HG03103 (cell line): ENCODE results near the gene CEND1.

Source experiments
- ATAC-seq: cut with Tn5 transposase; IDR thresholded peaks from one replicate; pipeline ENCODE4 v1.9.1; 2021; ENCODE audit warnings: low read depth; ENCODE audit not compliant: unreplicated experiment

The CEND1 gene

GRCh38 chr11:779955-780532 lies 9.8 kb downstream of the CEND1 start:
- ATAC-seq: no peak

GRCh38 chr11:778976-779954 lies 10.6 kb downstream of the CEND1 start:
- ATAC-seq: no peak

- peak; percentile 65 for ATAC-seq
These were observed 12.3 kb downstream of the CEND1 start, which contains the start of gene GATD1 for GRCh38 chr11:777288-778255. Gene GATD1 (minus strand): TSS chr11:777487. CDS start chr11:777462, 25 bp downstream.

- peak; percentile 26 for ATAC-seq
These were observed 13.2 kb downstream of the CEND1 start for GRCh38 chr11:776561-777287.

GRCh38 chr11:776263-776560 lies 13.7 kb downstream of the CEND1 start:
- ATAC-seq: no peak

- ATAC-seq: no peak
These were observed 14.9 kb downstream of the CEND1 start for GRCh38 chr11:774873-775592.

GRCh38 chr11:773830-774229 lies 16.1 kb downstream of the CEND1 start:
- ATAC-seq: no peak

GRCh38 chr11:773425-773824 lies 16.5 kb downstream of the CEND1 start:
- ATAC-seq: no peak

- ATAC-seq: no peak
These were observed 17.2 kb downstream of the CEND1 start for GRCh38 chr11:772429-773390.

GRCh38 chr11:771617-772204 lies 18.2 kb downstream of the CEND1 start:
- no peak for ATAC-seq

GRCh38 chr11:770642-771616 lies 19.0 kb downstream of the CEND1 start:
- no peak for ATAC-seq

- no peak for ATAC-seq
These were observed 19.8 kb downstream of the CEND1 start for GRCh38 chr11:769887-770641.

- no peak for ATAC-seq
These were observed 22.7 kb downstream of the CEND1 start for GRCh38 chr11:767238-767637.

- no peak for ATAC-seq
These were observed 23.0 kb downstream of the CEND1 start for GRCh38 chr11:766936-767210.

- no peak for ATAC-seq
These were observed 23.6 kb downstream of the CEND1 start for GRCh38 chr11:766106-766935.

- no peak for ATAC-seq
These were observed 24.1 kb downstream of the CEND1 start for GRCh38 chr11:765802-766091.
